H1 (cell line): Measurements from ENCODE around the gene RNU5D-1. TPM values are rescaled to one million over a fixed set of nuclear protein-coding genes. Genes with fewer than 3 reads are reported as not detected.

Experiments
- CTCF ChIA-PET: fragments of 300-600 bp; sonication (Branson Sonifier 250); formaldehyde crosslinking; loops from one replicate; lab custom pipeline; 2021; ENCODE audit not compliant: partially characterized antibody; lab: Charles Lee
- POLR2A ChIA-PET: fragments of 300-600 bp; sonication (Branson Sonifier 250); formaldehyde crosslinking; loops from one replicate; lab custom pipeline; 2021; ENCODE audit warnings: inconsistent platforms; ENCODE audit not compliant: partially characterized antibody; lab: Charles Lee
- DNase-seq, 2 experiments: peaks; one replicate each; pipeline versions ENCODE4 v3.0.0 to v3.0.0-alpha.2; 2010 to 2022; ENCODE audit warnings: low spot score in 2 of 2, low read depth in 1 of 2, mixed read lengths in 1 of 2
- FAIRE-seq: peaks from 2 replicates; lab custom pipeline; 2011; peaks lifted over from hg19 to GRCh38; lab: Jason Lieb, UNC
- H2AFZ ChIP-seq: 2 replicates; pipeline ENCODE4 v1.8.1; 2012; ENCODE audit warnings: low read length, inconsistent platforms
- H2AK5ac ChIP-seq: 2 replicates; pipeline ENCODE4 v1.6.1; 2013; ENCODE audit warnings: low read depth, low read length
- H2BK120ac ChIP-seq: replicated peaks from 2 replicates; pipeline ENCODE3; 2013; ENCODE audit warnings: low read depth, low read length, inconsistent platforms
- H2BK12ac ChIP-seq: 2 replicates; pipeline ENCODE4 v1.6.1; 2013; ENCODE audit warnings: low read depth, low read length
- H2BK15ac ChIP-seq: 2 replicates; pipeline ENCODE4 v1.6.1; 2013; ENCODE audit warnings: low read length
- H2BK20ac ChIP-seq: 2 replicates; pipeline ENCODE4 v1.6.1; 2013; ENCODE audit warnings: low read length
- H2BK5ac ChIP-seq: 2 replicates; pipeline ENCODE4 v1.6.1; 2013; ENCODE audit warnings: low read depth, low read length
- H3K14ac ChIP-seq: 2 replicates; pipeline ENCODE4 v1.6.1; 2013; ENCODE audit warnings: inconsistent platforms; ENCODE audit not compliant: insufficient read length
- H3K18ac ChIP-seq: 2 replicates; pipeline ENCODE4 v1.6.1; 2013; ENCODE audit warnings: low read length; ENCODE audit errors: extremely low read depth
- H3K23ac ChIP-seq: 2 replicates; pipeline ENCODE4 v1.6.1; 2013; ENCODE audit warnings: inconsistent platforms; ENCODE audit not compliant: insufficient read length
- H3K23me2 ChIP-seq: 2 replicates; pipeline ENCODE4 v1.6.1; 2013; ENCODE audit warnings: low read depth, low read length
- H3K27ac ChIP-seq: 2 replicates; pipeline ENCODE4 v1.6.1; 2011; ENCODE audit warnings: low read depth, low read length, inconsistent platforms
- H3K27me3 ChIP-seq, 4 experiments: replicated peaks in 1 of 4; 1 replicate in 1 of 4; 2 replicates in 3 of 4; pipeline versions ENCODE4 v1.6.1 to v1.8.1; 2011 to 2013; ENCODE audit warnings: low read length in 3 of 4, mild to moderate bottlenecking in 3 of 4, inconsistent platforms in 2 of 4, mixed read lengths in 2 of 4, moderate library complexity in 1 of 4; ENCODE audit not compliant: control insufficient read depth in 3 of 4, insufficient read depth in 3 of 4; ENCODE audit errors: extremely low read depth in 1 of 4
- H3K36me3 ChIP-seq, 4 experiments: 2 replicates each; pipeline versions ENCODE4 v1.6.1 to v1.8.1; 2011 to 2013; ENCODE audit warnings: mild to moderate bottlenecking in 4 of 4, low read length in 3 of 4, moderate library complexity in 2 of 4, control low read depth in 1 of 4, inconsistent platforms in 1 of 4; ENCODE audit not compliant: insufficient read depth in 4 of 4, control insufficient read depth in 2 of 4
- H3K4ac ChIP-seq: replicated peaks from 2 replicates; pipeline ENCODE3; 2013; ENCODE audit warnings: low read length, low read depth, mixed read lengths, inconsistent platforms; ENCODE audit not compliant: insufficient read length
- H3K4me1 ChIP-seq, 4 experiments: replicated peaks in 1 of 4; 1 replicate in 1 of 4; 2 replicates in 3 of 4; pipeline versions ENCODE4 v1.6.1 to v1.8.1; 2011 to 2013; ENCODE audit warnings: low read length in 3 of 4, inconsistent platforms in 2 of 4, mixed read lengths in 1 of 4; ENCODE audit not compliant: insufficient read depth in 4 of 4, control insufficient read depth in 3 of 4
- H3K4me2 ChIP-seq, 2 experiments: 2 replicates each; pipeline versions ENCODE4 v1.6.1 to v1.8.1; 2011 to 2013; ENCODE audit warnings: low read depth in 2 of 2, low read length in 2 of 2, control low read depth in 1 of 2, inconsistent platforms in 1 of 2, mild to moderate bottlenecking in 1 of 2; ENCODE audit not compliant: insufficient read depth in 1 of 2
- H3K4me3 ChIP-seq, 4 experiments: fragments of 200-600, 300-600 bp in 1 of 4; sonication (generic), shearing (Covaris generic), sonication (Bioruptor Twin) in 1 of 4; 2 replicates each; pipeline versions ENCODE4 v1.5.1 to v1.8.1; 2011 to 2016; ENCODE audit warnings: low read length in 4 of 4, low read depth in 3 of 4, control low read depth in 2 of 4, inconsistent platforms in 2 of 4, mild to moderate bottlenecking in 2 of 4, mixed read lengths in 1 of 4, moderate library complexity in 1 of 4; ENCODE audit not compliant: insufficient read depth in 2 of 4; ENCODE audit errors: extremely low read depth in 1 of 4
- H3K56ac ChIP-seq: replicated peaks from 2 replicates; pipeline ENCODE3; 2013; ENCODE audit warnings: low read depth, mild to moderate bottlenecking, mixed read lengths, low read length, inconsistent platforms; ENCODE audit not compliant: insufficient read length
- H3K79me1 ChIP-seq: 2 replicates; pipeline ENCODE4 v1.6.1; 2013; ENCODE audit warnings: low read depth, low read length, control low read depth
- H3K79me2 ChIP-seq, 2 experiments: 2 replicates each; pipeline versions ENCODE4 v1.6.1 to v1.8.1; 2012 to 2013; ENCODE audit warnings: low read length in 2 of 2, mild to moderate bottlenecking in 2 of 2, inconsistent platforms in 1 of 2; ENCODE audit not compliant: insufficient read depth in 2 of 2, control insufficient read depth in 1 of 2
- H3K9ac ChIP-seq, 4 experiments: replicated peaks in 1 of 4; 1 replicate in 1 of 4; 2 replicates in 3 of 4; pipeline versions ENCODE4 v1.6.1 to v1.8.1; 2011 to 2013; ENCODE audit warnings: low read depth in 3 of 4, low read length in 3 of 4, control low read depth in 2 of 4, mild to moderate bottlenecking in 2 of 4, moderate library complexity in 2 of 4, inconsistent platforms in 1 of 4; ENCODE audit errors: extremely low read depth in 1 of 4
- H3K9me3 ChIP-seq, 2 experiments: 2 replicates each; pipeline versions ENCODE4 v1.6.1 to v1.8.1; 2012 to 2013; ENCODE audit warnings: mild to moderate bottlenecking in 2 of 2, moderate library complexity in 2 of 2, control low read depth in 1 of 2, inconsistent platforms in 1 of 2, low read depth in 1 of 2, low read length in 1 of 2, mixed read lengths in 1 of 2; ENCODE audit not compliant: insufficient read depth in 2 of 2
- H4K20me1 ChIP-seq, 2 experiments: replicated peaks in 1 of 2; 2 replicates each; pipeline versions ENCODE3 to v1.8.1; 2011 to 2013; ENCODE audit warnings: inconsistent platforms in 2 of 2, low read length in 2 of 2, mild to moderate bottlenecking in 1 of 2; ENCODE audit not compliant: insufficient read depth in 2 of 2, control insufficient read depth in 1 of 2
- H4K5ac ChIP-seq: 2 replicates; pipeline ENCODE4 v1.6.1; 2013; ENCODE audit warnings: low read length, low read depth, mixed read lengths, inconsistent platforms; ENCODE audit not compliant: insufficient read length
- H4K8ac ChIP-seq: 2 replicates; pipeline ENCODE4 v1.8.0; 2013; ENCODE audit warnings: mild to moderate bottlenecking, moderate library complexity, low read length, inconsistent platforms; ENCODE audit not compliant: insufficient read depth; ENCODE audit errors: extremely low read depth
- H4K91ac ChIP-seq: replicated peaks from 2 replicates; pipeline ENCODE3; 2013; ENCODE audit warnings: low read length, mixed read lengths, inconsistent platforms; ENCODE audit not compliant: insufficient read length
- BCL11A ChIP-seq, 2 experiments: IDR thresholded peaks; one replicate each; pipeline ENCODE4 v1.6.1; 2011; ENCODE audit warnings: low read depth in 2 of 2, low read length in 2 of 2, mild to moderate bottlenecking in 2 of 2
- WGBS, 2 experiments: shearing (Covaris generic) in 1 of 2; methylation state at CpG; one replicate each; pipeline versions ENCODE4 v1.1.6 to v1.1.7; 2013 to 2015; ENCODE audit warnings: low lambda C conversion rate in 2 of 2, mixed read lengths in 2 of 2, inconsistent platforms in 1 of 2, low coverage in 1 of 2, missing lambda C conversion rate in 1 of 2; ENCODE audit not compliant: insufficient replicate concordance in 2 of 2, insufficient coverage in 1 of 2, insufficient read length in 1 of 2; ENCODE audit errors: extremely low coverage in 1 of 2, missing lambda C conversion rate in 1 of 2; 5-methylcytosine and 5-hydroxymethylcytosine counted together
- polyA plus RNA-seq, 7 experiments: library from polyadenylated mRNA; depleted of rRNA in 3 of 7; stranded (reverse) in 5 of 7; unstranded in 2 of 7; fragments of >200 nt in 5 of 7; fragments of 200-250 nt in 2 of 7; gene quantifications; 1 replicate in 5 of 7; 2 replicates in 1 of 7; 4 replicates in 1 of 7; pipeline versions ENCODE4 v1.2.1 to v1.2.3, GENCODE V29; 2011 to 2013; ENCODE audit warnings: missing spikeins in 2 of 7, mixed read lengths in 2 of 7
- total RNA-seq: library from RNA; stranded (reverse); fragmentation: NEBNext Ultra II Directional; extraction: Animal tissue kit (Norgen Biotek cat#: 25700); gene quantifications from 2 replicates; pipeline ENCODE4 v1.2.1, GENCODE V29; 2021

RNU5D-1 gene
- total and polyA plus RNA-seq, 2 of the 8 experiments (the other 6 are each of a cell fraction or from before 2014, with no cell fraction given) = under 0.01 TPM; not detected in 1

GRCh38 chr1:44696789-44697345 lies 34.1 kb downstream of the RNU5D-1 start:
- H3K27me3 ChIP-seq = no peaks in the 10 kb centered on the region
- H2AFZ ChIP-seq = no peak overlapping the region
- no peak overlapping the region for H3K4ac ChIP-seq
- no peak overlapping the region for H4K91ac ChIP-seq
- no peaks in the 10 kb centered on the region for H3K23me2 ChIP-seq
- no peak overlapping the region for H3K23ac ChIP-seq
- FAIRE-seq = no peak
- no peak overlapping the region for H2BK20ac ChIP-seq
- H4K5ac ChIP-seq = no peak overlapping the region
- H2BK120ac ChIP-seq = no peak overlapping the region
- H3K4me2 ChIP-seq = no peak overlapping the region
- H2BK15ac ChIP-seq = no peak overlapping the region
- no peaks in the 10 kb centered on the region for H3K9me3 ChIP-seq
- no peak for DNase-seq
- CTCF ChIA-PET = interaction anchor here (0.8 to 2.2 kb wide), 6 partner anchors 10 to 34 kb away, joined by 3 to 15 read pairs (median 5); no protein-coding TSS in a partner anchor
- no peak for TF ChIP-seq BCL11A (IDR thresholded peaks at IDR 0.05; ENCODE audit: low read depth in 2 of 2, low read length in 2 of 2)
- no peak overlapping the region for H3K14ac ChIP-seq
- H2BK5ac ChIP-seq = no peak overlapping the region
- H3K27ac ChIP-seq = no peak overlapping the region
- no peaks in the 10 kb centered on the region for H4K20me1 ChIP-seq
- no peaks in the 10 kb centered on the region for H3K79me1 ChIP-seq
- H4K8ac ChIP-seq = no peak overlapping the region
- 0 out of 2 replicates have a peak overlapping the region, but pooled peaks have one; percentile 26 for H2AK5ac ChIP-seq
- H2BK12ac ChIP-seq = no peak overlapping the region
- H3K18ac ChIP-seq = no peak overlapping the region
- H3K79me2 ChIP-seq = no peaks in the 10 kb centered on the region
- no peak overlapping the region for H3K4me3 ChIP-seq
- 82% methylated on average over 7 of the region's 7 CpGs; no CpG with 5 or more reads in 1 of the 2 experiments for WGBS, 2 experiments
- H3K56ac ChIP-seq = no peak overlapping the region
- POLR2A ChIA-PET = interaction anchor here (0.8 to 2.3 kb wide), 5 partner anchors 9 to 122 kb away, joined by 4 to 12 read pairs (median 4); no protein-coding TSS in a partner anchor
- no peaks in the 10 kb centered on the region for H3K4me1 ChIP-seq
- H3K9ac ChIP-seq = no peak overlapping the region
- no peaks in the 10 kb centered on the region for H3K36me3 ChIP-seq
